ENCODE results near the gene ADGRL2.

Gene ADGRL2

DNA sequence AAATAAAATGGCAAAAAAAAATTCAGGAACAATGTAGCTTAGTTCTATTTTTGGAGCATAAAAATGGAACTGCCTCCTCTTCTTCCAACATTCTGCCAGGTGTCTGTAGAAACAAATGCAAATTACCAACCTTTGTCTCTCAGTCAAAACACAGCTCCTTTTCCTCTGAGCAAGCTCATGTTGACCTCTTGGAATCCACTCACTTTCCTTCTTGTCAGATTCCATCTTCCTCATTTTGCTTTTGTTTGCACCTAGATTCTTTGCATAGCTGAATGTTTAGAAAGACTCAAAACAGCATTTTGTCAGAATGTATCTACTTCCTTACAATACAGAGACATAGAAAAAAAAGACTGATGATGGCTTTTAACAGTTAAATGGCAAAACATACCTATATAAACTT is 178.2 kb downstream of the ADGRL2 start:
- Histone ChIP-seq H3K79me2 (ENCODE audit: control insufficient read depth, insufficient read depth, low read length, unreplicated experiment) (no peaks in the 10 kb centered on the region), H3K27me3 (ENCODE audit: insufficient read depth, low read length) (no peaks in the 10 kb centered on the region), H2AFZ (ENCODE audit: low read length, unreplicated experiment) (no peak overlapping the region), H3K36me3 (ENCODE audit: insufficient read depth, low read length) (peaks cover 5% of the 10 kb centered on the region; the same call in 1 of the 2 replicates), H3K4me1 (ENCODE audit: control insufficient read depth, insufficient read depth, low read length, unreplicated experiment) (peaks cover 13% of the 10 kb centered on the region), H3K27ac (ENCODE audit: low read depth, low read length) (no peak overlapping the region), H3K4me3 (ENCODE audit: low read depth, low read length) (no peak overlapping the region)

DNA sequence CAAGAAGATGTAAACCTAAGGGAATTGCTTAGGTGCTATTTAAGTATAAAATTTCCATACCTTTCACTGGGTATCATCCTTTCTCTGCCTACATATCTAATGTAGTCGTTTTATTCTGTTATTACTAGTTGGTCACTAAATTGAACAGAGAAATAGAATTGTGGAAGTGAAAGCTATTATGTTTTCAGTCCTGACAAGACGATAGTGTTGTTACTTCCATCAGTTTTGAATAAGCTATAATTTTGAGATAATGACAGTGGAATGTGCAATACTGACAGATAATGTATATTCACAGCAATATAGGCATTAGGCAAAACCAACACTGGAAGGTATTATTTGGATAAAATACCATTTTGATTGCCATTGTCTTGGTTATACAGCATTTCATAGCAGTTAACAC is 181.8 kb downstream of the ADGRL2 start:
- Histone ChIP-seq H3K36me3 (ENCODE audit: insufficient read depth, low read length) (peaks cover 8% of the 10 kb centered on the region; the same call in 1 of the 2 replicates), H3K4me1 (ENCODE audit: control insufficient read depth, insufficient read depth, low read length, unreplicated experiment) (peaks cover 13% of the 10 kb centered on the region), H3K27ac (ENCODE audit: low read depth, low read length) (no peak overlapping the region), H3K79me2 (ENCODE audit: control insufficient read depth, insufficient read depth, low read length, unreplicated experiment) (no peaks in the 10 kb centered on the region), H3K4me3 (ENCODE audit: low read depth, low read length) (no peak overlapping the region), H3K27me3 (ENCODE audit: insufficient read depth, low read length) (no peaks in the 10 kb centered on the region), H2AFZ (ENCODE audit: low read length, unreplicated experiment) (no peak overlapping the region)

DNA sequence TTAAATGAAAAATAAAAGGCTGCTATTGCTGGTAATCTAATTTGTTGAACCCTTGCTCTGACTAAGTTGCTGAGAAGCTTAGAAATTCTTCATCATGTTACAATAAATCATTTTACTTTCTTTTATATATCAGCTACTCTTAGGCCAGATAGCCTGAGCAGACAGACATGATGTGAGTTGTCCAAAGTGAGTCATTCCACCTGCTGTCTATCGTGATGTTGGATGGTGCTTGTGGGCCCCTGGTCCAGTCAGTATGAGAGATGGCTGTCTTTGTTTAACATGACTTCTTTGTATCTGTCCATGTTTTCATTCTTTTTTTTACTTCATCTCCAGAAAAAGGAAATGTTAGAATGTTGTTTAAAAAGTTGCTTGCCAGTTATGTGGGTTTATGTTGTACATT is 188.8 kb downstream of the ADGRL2 start:
- peaks cover 6% of the 10 kb centered on the region; the same call in 1 of the 2 replicates for H3K36me3 ChIP-seq (ENCODE audit: insufficient read depth, low read length)
- H3K4me3 ChIP-seq (ENCODE audit: low read depth, low read length): no peak overlapping the region
- H3K27me3 ChIP-seq (ENCODE audit: insufficient read depth, low read length): no peaks in the 10 kb centered on the region
- H3K79me2 ChIP-seq (ENCODE audit: control insufficient read depth, insufficient read depth, low read length, unreplicated experiment): no peaks in the 10 kb centered on the region
- H3K4me1 ChIP-seq (ENCODE audit: control insufficient read depth, insufficient read depth, low read length, unreplicated experiment): no peaks in the 10 kb centered on the region
- no peak overlapping the region for H2AFZ ChIP-seq (ENCODE audit: low read length, unreplicated experiment)
- no peak overlapping the region for H3K27ac ChIP-seq (ENCODE audit: low read depth, low read length)

DNA sequence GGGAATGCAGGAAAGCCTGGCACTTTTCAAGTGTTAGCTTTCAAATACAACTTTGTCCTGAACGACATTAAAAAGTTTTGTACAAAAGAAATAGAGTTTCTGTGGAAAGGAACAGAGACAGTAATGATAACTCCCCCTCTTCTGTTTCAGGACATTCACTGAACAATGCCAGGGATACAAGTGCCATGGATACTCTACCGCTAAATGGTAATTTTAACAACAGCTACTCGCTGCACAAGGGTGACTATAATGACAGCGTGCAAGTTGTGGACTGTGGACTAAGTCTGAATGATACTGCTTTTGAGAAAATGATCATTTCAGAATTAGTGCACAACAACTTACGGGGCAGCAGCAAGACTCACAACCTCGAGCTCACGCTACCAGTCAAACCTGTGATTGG is 189.5 kb downstream of the ADGRL2 start:
- Histone ChIP-seq H2AFZ (ENCODE audit: low read length, unreplicated experiment) (no peak overlapping the region), H3K27ac (ENCODE audit: low read depth, low read length) (no peak overlapping the region), H3K36me3 (ENCODE audit: insufficient read depth, low read length) (no peaks in the 10 kb centered on the region; the same call in 1 of the 2 replicates), H3K4me1 (ENCODE audit: control insufficient read depth, insufficient read depth, low read length, unreplicated experiment) (no peaks in the 10 kb centered on the region), H3K79me2 (ENCODE audit: control insufficient read depth, insufficient read depth, low read length, unreplicated experiment) (no peaks in the 10 kb centered on the region), H3K4me3 (ENCODE audit: low read depth, low read length) (no peak overlapping the region), H3K27me3 (ENCODE audit: insufficient read depth, low read length) (no peaks in the 10 kb centered on the region)

DNA sequence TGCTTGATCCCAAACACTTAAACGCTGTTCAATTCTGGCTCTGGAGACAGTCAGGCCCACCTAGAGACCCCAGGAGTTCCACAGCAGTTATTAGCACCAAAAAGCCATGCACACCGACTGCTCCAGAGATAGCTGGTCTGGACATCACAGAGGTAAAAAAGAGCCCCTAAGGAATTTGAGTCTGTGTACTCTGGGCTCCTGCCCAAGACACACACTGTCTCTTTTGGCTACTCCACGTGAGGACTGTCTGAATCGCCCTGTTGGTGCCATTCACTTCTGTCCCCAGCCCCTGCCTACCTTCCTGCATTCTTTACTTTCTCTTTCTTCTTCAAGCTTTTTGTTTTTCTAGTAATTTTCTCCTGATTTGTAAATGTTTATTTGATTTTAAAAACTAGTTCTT is 197.4 kb downstream of the ADGRL2 start:
- no peaks in the 10 kb centered on the region for H3K36me3 ChIP-seq (ENCODE audit: insufficient read depth, low read length)
- H3K27me3 ChIP-seq (ENCODE audit: insufficient read depth, low read length): no peaks in the 10 kb centered on the region
- H3K27ac ChIP-seq (ENCODE audit: low read depth, low read length): no peak overlapping the region
- H3K4me1 ChIP-seq (ENCODE audit: control insufficient read depth, insufficient read depth, low read length, unreplicated experiment): peaks cover 6% of the 10 kb centered on the region
- peak overlapping the region; percentile 35 for H2AFZ ChIP-seq (ENCODE audit: low read length, unreplicated experiment)
- peak overlapping the region; percentile 57; the same call in 1 of the 2 replicates for H3K4me3 ChIP-seq (ENCODE audit: low read depth, low read length)
- H3K79me2 ChIP-seq (ENCODE audit: control insufficient read depth, insufficient read depth, low read length, unreplicated experiment): no peaks in the 10 kb centered on the region

DNA sequence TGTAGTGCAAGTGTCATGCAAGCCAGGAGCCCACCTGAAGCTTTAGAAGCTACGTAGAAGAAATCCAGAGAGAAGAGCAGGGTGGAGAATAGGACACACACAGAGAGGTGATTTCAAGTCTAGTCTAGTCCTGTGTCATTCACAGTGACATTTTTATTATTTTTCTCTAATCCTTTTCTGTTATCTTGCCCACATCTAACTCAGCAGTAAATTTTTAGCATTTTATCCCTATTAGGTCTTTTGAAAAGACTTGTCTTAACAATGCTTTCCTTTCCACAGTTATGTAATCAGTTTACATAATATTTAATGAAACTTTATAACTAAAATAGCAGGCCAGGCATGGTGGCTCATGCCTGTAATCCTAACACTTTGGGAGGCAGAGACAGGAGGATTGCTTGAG is 198.6 kb downstream of the ADGRL2 start:
- Histone ChIP-seq H3K4me3 (ENCODE audit: low read depth, low read length) (no peak overlapping the region), H3K27me3 (ENCODE audit: insufficient read depth, low read length) (no peaks in the 10 kb centered on the region)

DNA sequence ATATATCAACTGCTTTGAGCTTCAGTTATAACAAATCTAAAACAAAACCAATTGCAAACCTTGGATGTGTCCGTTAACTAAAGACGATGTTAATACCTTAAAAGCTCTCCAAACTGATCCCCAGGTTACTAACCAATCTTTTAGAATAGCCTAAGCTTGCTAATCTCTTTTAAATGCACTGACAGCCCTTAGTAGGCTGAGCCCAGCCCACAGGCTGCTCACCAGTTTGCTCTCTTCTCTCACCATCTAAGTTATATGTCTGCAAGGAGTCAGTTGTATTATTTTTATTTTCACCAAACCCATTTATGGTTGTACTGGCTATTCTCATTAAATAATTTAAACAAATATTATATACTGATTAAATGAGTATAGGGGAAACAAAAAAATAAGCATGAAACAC is 199.5 kb downstream of the ADGRL2 start:
- Histone ChIP-seq H3K4me3 (ENCODE audit: low read depth, low read length) (no peak overlapping the region), H3K27me3 (ENCODE audit: insufficient read depth, low read length) (no peaks in the 10 kb centered on the region), H3K27ac (ENCODE audit: low read depth, low read length) (no peak overlapping the region), H3K36me3 (ENCODE audit: insufficient read depth, low read length) (no peaks in the 10 kb centered on the region), H3K4me1 (ENCODE audit: control insufficient read depth, insufficient read depth, low read length, unreplicated experiment) (peaks cover 6% of the 10 kb centered on the region), H3K79me2 (ENCODE audit: control insufficient read depth, insufficient read depth, low read length, unreplicated experiment) (no peaks in the 10 kb centered on the region), H2AFZ (ENCODE audit: low read length, unreplicated experiment) (no peak overlapping the region)

More for the DNA sequence above, 198.6 kb downstream of the ADGRL2 start:
- Histone ChIP-seq H3K79me2 (ENCODE audit: control insufficient read depth, insufficient read depth, low read length, unreplicated experiment) (no peaks in the 10 kb centered on the region), H2AFZ (ENCODE audit: low read length, unreplicated experiment) (no peak overlapping the region), H3K4me1 (ENCODE audit: control insufficient read depth, insufficient read depth, low read length, unreplicated experiment) (peaks cover 6% of the 10 kb centered on the region), H3K36me3 (ENCODE audit: insufficient read depth, low read length) (no peaks in the 10 kb centered on the region), H3K27ac (ENCODE audit: low read depth, low read length) (no peak overlapping the region)

DNA sequence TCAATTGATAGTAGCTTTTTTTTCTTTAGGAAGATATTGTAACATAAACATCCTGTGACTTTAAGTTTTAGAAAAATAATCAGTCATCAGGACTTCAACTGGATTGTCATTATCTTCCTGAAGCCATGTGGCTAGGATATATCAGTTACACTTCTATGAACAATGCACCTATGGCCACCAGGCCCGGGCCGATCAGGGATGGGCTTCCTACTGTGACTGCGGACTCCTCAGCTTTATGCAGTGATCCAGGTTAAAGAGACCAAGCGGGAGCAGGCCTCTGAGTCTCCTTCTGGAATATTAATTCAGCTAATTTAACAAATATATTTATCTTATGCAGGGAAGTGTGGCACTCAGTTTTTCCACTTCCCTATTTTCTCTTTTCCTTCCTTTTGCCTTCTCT is 200.6 kb downstream of the ADGRL2 start:
- Histone ChIP-seq H3K4me1 (ENCODE audit: control insufficient read depth, insufficient read depth, low read length, unreplicated experiment) (peaks cover 6% of the 10 kb centered on the region), H2AFZ (ENCODE audit: low read length, unreplicated experiment) (no peak overlapping the region), H3K36me3 (ENCODE audit: insufficient read depth, low read length) (no peaks in the 10 kb centered on the region), H3K27ac (ENCODE audit: low read depth, low read length) (no peak overlapping the region), H3K4me3 (ENCODE audit: low read depth, low read length) (no peak overlapping the region), H3K79me2 (ENCODE audit: control insufficient read depth, insufficient read depth, low read length, unreplicated experiment) (no peaks in the 10 kb centered on the region), H3K27me3 (ENCODE audit: insufficient read depth, low read length) (no peaks in the 10 kb centered on the region)

DNA sequence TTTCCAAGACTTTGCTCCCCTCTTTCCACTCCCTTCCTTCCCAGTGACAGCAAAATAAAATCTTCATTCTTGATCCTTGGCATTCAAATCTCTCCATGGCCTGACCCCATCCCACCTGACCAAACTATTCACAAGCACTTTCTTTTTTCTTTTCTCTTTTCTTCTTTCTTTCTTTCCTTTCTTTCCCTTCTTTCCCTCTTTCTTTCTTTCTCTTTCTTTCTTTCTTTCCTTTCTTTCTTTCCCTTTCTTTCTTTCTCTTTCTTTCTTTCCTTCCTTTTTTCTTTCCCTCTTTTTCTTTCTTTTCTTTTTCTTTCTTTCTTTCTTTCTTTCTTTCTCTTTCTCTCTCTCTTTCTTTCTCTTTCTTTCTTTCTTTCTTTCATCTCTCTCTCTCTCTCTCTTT is 207.1 kb downstream of the ADGRL2 start:
- Histone ChIP-seq H3K27ac (ENCODE audit: low read depth, low read length) (no peak overlapping the region), H3K4me3 (ENCODE audit: low read depth, low read length) (no peak overlapping the region), H3K4me1 (ENCODE audit: control insufficient read depth, insufficient read depth, low read length, unreplicated experiment) (no peaks in the 10 kb centered on the region), H3K79me2 (ENCODE audit: control insufficient read depth, insufficient read depth, low read length, unreplicated experiment) (no peaks in the 10 kb centered on the region), H2AFZ (ENCODE audit: low read length, unreplicated experiment) (no peak overlapping the region), H3K36me3 (ENCODE audit: insufficient read depth, low read length) (no peaks in the 10 kb centered on the region), H3K27me3 (ENCODE audit: insufficient read depth, low read length) (no peaks in the 10 kb centered on the region)

DNA sequence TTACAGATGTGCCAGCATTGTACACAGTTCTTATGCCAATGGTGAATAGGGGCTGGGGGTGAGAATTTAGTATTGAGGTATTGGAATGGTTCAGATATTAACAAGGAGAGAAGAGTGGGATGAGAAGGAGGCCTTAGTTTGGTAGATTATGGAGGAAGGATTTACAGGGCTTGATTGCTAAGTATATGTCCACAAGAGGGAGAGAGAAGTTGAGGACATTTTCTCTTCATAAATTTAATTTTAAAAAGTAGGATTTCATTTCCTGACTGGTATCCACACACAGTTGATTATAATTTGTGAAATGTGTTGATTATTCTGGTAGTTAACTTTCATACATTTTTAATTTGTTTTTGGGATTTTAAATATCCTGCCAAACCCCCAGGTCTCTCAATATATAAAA is 213.0 kb downstream of the ADGRL2 start:
- Histone ChIP-seq H2AFZ (ENCODE audit: low read length, unreplicated experiment) (no peak overlapping the region), H3K27ac (ENCODE audit: low read depth, low read length) (no peak overlapping the region), H3K79me2 (ENCODE audit: control insufficient read depth, insufficient read depth, low read length, unreplicated experiment) (no peaks in the 10 kb centered on the region), H3K4me1 (ENCODE audit: control insufficient read depth, insufficient read depth, low read length, unreplicated experiment) (no peaks in the 10 kb centered on the region), H3K27me3 (ENCODE audit: insufficient read depth, low read length) (no peaks in the 10 kb centered on the region), H3K36me3 (ENCODE audit: insufficient read depth, low read length) (no peaks in the 10 kb centered on the region), H3K4me3 (ENCODE audit: low read depth, low read length) (no peak overlapping the region)

DNA sequence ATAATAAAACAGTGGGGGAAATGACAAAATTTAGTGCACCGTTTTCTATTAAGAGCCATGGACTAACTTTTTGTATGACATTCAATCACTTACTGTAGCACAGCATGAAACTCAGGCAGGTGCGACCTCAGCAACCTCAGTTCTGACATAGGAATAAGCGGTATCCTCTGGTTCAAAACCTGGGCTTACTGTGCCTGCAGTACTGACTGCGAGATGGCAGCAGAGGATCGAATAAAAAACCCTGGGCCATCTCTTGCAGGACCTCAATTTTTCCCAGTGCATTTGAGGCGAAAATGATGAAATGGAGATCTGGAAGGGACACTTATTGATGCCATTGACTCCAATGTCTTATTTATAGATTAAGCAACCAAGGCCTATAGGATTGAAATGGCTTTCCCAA is 214.7 kb downstream of the ADGRL2 start:
- H3K27me3 ChIP-seq (ENCODE audit: insufficient read depth, low read length): no peaks in the 10 kb centered on the region
- H3K79me2 ChIP-seq (ENCODE audit: control insufficient read depth, insufficient read depth, low read length, unreplicated experiment): no peaks in the 10 kb centered on the region
- no peak overlapping the region for H3K27ac ChIP-seq (ENCODE audit: low read depth, low read length)
- H2AFZ ChIP-seq (ENCODE audit: low read length, unreplicated experiment): no peak overlapping the region
- H3K4me3 ChIP-seq (ENCODE audit: low read depth, low read length): no peak overlapping the region
- H3K36me3 ChIP-seq (ENCODE audit: insufficient read depth, low read length): no peaks in the 10 kb centered on the region
- H3K4me1 ChIP-seq (ENCODE audit: control insufficient read depth, insufficient read depth, low read length, unreplicated experiment): no peaks in the 10 kb centered on the region

Data from ACC112 (cell line).